CD4-positive, alpha-beta T cell treated with Interleukin-1 beta for 1 hour (primary cell): ENCODE measurements around the gene THADA.

ENCODE experiments used
- DNase-seq, 2 donors: peaks; one replicate each; pipeline ENCODE4 v3.0.0-alpha.2; 2020 to 2022

The THADA gene

DNA sequence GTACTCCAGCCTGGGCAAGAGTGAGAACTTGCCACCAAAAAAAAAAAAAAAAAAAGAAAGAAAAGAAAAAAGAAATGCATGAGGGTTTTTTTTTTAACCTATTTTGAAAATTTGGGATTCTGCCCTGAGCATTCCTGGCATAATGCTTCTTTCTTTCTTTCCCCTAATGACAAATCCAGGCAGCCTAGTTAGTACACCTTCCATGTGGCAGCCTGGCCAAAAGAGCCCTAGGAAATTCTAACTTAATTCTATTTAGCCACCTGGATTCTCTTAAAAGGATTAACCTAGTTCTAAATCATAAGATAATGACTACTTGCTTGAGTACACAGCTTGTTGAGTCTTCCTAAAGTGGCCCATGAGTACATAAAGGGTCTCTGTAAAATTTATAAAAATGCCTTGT is 160.1 kb downstream of the THADA start:
- DNase-seq, result no peak

DNA sequence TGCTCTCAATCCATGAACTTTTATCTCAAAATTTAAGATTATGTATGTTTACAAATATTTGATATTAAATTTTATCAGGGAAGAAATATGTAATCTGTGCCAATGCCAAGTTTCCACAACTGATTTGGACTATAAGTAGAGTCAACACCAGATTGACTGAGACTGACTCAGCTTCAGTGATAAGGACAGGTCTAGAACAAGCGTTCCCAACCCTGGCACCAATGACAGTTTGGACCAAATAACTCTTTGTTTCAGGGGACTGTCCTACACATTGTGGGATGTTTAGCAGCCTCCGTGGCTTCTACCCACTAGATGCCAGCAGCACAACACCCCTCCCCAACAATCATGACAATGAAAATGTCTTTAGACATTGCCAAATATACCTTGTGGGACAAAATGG is 165.3 kb downstream of the THADA start:
- DNase-seq, result no peak

DNA sequence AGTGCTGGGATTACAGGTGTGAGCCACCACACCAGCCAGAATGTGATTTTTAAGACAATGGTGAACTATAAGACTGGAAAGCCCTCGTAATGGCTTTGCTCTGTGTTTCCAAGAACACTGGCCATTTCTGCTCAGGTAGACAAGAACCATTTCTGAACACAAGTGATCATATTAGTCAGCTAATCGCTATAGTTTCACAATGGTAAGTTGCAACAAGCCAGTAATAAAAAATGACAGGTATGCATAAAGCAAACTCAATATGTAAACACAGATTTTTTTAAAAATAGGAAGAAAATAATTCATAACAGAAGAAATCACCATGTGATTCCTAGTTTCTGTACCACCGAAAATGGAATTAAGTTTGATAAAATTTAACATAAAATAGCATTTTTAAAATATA is 166.5 kb downstream of the THADA start:
- DNase-seq, result no peak

- no peak for DNase-seq
Observed at GRCh38 chr2:43427032-43427424, 168.8 kb downstream of the THADA start.

DNA sequence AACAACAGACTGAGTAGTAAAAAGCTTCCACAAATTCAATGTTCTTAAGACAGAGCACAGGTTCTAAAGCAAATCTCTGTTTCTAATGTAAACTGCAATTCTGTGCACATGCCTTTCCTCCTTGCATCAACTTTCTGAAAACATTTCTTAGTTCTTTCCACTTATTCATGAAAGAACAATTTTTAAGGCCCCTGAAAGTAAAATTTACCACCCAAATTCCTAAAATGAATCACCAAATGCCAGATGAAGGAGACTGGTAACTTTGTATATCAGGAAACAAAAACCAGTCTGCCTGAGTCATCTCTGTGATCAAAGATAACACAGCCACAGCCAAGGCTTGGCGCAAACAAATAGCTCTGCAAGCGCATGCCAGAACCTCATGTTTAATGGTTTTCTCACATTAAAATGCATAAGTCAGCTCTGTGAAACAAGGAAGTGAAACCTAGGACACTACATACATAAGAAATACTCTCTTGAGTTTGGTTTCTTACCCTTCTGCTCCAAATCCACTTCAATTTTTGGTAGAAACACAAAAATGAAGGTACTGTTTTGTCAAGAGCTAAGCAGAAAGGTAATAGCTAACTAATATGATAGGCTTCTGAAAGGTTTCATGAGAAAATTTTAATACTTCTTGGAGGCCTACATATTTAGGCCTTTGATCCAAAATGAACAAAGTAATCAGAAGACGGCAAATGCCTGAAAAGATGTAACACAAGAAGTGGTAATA is 169.4 kb downstream of the THADA start:
- DNase-seq, result peak; percentile 57 to 63

- no peak for DNase-seq
Observed at GRCh38 chr2:43425659-43426058, 170.2 kb downstream of the THADA start.

GRCh38 chr2:43424262-43425207 is 171.3 kb downstream of the THADA start:
- DNase-seq, result no peak

DNA sequence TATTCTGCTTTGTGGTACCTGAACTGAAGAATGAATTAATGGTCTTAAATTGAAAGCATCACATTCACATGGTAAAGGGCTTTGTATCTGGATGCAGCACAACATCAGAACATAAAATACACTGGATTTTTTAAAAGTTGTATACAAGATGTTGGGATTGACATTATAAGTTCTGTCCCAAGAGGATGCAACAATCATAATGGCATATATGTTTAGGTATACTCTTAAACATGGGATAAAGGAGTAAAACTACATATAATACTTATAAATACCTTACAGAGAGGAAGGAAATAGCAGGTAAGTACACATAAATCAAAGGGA is 171.9 kb downstream of the THADA start:
- no peak for DNase-seq

- DNase-seq, result no peak
Observed at GRCh38 chr2:43421194-43421593, 174.6 kb downstream of the THADA start.

GRCh38 chr2:43420389-43420801 is 175.4 kb downstream of the THADA start:
- DNase-seq, result no peak

GRCh38 chr2:43419876-43420275 is 176.0 kb downstream of the THADA start:
- DNase-seq, result no peak

DNA sequence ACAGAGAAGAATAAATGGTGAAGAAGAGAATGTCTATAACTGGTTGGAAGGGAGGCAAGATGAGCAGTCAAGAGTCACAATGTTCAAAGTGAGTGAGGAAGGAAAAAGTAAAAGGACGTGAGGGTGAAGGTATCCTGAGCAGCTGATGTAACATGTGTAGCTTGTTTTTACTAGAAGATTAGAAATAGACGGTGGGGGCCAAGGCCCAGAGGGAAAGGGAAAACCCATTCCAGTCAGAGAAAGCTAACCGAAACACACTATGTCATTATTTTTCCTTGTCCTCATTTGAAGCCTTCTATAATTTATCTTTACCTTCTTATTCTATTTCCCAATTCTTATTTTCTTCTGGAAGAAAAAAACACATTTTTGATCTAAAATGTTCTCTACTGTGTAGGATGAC is 176.6 kb downstream of the THADA start:
- no peak for DNase-seq

- no peak for DNase-seq
Observed at GRCh38 chr2:43418680-43419079, 177.2 kb downstream of the THADA start.

DNA sequence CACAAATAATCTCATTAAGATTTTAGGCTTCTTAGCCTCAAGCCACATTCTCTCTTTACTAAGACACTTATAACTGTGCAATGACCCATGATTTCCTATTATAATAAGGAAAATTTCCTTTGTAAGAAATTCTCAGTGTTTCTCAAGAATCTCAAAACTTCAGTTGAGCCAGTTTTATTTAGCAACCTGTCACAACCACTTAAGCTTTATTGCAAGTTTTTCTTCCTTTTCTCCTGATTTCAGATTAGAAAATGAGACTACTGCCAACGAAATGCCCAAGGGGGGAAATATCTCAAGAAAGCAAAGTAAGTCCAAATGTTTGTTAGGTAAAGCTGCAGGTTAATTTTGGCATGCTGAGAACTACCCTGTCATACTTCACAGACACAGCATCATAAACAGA is 178.5 kb downstream of the THADA start:
- DNase-seq, result no peak

DNA sequence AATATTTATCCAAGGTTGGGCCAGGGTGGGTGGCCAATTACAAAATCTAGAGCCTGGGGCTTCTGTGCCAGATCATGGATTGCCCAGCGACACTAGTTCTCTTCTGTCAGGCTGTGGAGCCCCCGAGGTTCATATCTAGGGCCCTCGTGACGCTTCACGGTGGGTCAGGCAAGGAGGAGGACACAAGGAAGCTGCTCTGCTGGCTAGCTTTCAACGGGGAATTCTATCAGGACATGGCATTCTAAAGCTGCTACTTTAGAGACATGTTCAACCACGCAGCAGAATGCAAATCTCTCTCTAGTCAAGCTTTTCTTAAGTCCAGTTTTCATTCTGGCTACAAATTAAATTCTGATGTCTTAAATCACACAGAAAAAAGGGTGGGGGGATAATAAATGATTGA is 180.2 kb downstream of the THADA start:
- DNase-seq, result no peak

DNA sequence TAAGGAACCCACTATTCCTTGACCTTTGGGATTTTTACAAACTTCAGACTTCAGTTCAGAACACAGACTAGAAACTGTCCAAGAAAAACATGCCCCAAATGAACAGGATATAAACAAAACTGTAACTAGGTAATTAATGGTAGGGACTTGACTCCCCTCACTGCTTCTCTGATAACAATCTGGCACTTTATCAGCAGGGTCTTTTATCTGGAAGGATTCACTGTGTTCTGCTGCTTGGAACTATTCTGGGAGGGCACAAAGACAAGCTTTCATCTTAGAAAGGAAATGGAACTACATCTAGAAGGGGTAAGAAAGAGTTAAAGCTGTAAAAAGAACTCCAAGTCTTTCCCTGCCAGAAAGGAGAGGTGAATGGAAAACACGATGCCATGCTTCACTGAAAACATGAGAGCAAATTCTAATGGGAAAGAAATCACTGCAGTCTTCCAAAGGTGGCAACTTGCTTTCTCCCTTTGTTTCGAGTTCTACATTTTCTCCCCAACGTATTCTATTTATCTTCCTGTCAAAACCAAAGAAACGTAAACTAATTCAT is 181.2 kb downstream of the THADA start:
- DNase-seq, result no peak

DNA sequence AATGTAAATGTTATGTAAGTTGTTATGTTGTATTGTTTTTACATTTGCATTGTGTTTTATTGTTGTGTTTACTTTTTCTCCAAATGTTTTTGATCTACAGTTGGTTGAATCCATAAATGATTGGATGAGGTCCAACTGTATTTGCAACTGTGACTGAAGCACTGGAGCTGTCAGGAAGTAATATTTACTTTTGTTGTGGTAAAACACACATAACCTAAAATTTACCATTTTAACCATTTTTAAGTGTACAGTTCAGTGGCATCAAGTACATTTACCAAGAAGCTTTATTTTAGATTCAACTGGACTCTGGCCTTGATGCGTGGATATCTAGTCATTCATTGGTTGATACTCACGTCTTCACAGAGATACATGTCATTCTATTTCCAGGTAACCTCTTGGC is 181.8 kb downstream of the THADA start:
- DNase-seq, result no peak

DNA sequence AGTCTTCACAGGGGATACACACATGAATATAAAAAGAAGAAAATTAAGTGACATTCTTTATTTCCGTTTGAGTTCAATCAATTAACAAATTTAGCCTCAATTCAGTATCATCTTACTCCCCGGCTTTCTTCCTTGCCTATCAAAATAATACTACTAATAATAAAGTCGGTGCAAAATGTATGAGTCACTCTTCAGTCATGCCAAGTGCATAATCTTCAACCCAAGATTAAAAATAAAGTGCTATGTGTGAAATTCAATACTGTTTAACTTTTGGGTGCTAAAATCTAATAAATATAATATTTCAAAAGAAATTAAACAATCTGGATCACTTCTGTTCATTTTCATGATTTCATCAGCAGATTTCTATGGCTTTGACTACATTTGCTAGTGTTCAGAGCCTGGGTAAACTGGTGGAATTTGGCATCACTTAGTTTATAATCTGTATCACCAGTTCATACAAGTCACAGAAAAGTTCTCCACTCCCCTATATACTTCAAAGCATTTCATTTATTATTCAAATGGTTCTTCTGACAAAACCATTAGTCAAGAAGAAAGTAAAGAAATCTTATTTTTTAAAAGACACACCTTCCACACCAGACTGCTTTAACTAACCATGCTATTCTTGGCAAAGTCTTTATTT is 183.6 kb downstream of the THADA start:
- DNase-seq, result no peak

- DNase-seq, result no peak
Observed at GRCh38 chr2:43410055-43410604, 185.7 kb downstream of the THADA start.

DNA sequence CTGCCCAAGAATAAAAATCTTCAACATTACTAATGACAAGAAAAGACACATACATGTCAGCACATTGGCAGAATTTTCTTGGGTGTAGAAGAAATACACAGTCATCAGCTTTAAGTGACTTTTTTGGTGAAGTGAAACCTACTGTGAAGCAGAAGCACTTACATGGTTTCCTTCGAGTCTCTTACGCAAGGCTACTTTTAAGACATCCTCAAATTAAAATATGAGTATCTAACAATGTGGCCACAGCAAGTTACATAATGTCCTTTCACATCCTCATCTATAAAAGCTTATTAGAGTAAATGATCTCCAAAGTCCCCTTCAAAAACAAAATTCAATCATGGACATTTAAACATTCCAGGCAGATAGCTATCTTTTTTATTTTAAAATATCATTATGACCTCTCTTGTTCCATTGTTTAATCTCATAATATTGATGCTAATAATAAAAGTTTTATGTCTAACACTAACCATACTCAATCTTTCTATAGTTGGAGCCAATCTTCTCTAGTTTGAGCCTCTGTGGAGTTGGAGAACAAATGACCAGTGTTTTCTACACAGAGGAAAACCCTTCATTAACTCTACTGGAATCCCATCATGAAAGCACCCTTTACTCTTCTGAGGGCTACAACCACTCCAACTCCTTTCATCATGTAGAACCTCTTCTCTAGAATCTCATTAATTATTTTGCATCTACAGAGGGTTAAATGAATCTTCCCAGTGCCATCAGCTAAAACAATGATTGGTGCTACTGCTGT is 187.3 kb downstream of the THADA start:
- DNase-seq, result no peak

- peak in 1 of 2 donors; percentile 9 for DNase-seq
Observed at GRCh38 chr2:43407935-43408334, 187.9 kb downstream of the THADA start.

- no peak for DNase-seq
Observed at GRCh38 chr2:43406651-43407279, 189.1 kb downstream of the THADA start.
